ENCODE measurements around the gene LRRC9.

DNA sequence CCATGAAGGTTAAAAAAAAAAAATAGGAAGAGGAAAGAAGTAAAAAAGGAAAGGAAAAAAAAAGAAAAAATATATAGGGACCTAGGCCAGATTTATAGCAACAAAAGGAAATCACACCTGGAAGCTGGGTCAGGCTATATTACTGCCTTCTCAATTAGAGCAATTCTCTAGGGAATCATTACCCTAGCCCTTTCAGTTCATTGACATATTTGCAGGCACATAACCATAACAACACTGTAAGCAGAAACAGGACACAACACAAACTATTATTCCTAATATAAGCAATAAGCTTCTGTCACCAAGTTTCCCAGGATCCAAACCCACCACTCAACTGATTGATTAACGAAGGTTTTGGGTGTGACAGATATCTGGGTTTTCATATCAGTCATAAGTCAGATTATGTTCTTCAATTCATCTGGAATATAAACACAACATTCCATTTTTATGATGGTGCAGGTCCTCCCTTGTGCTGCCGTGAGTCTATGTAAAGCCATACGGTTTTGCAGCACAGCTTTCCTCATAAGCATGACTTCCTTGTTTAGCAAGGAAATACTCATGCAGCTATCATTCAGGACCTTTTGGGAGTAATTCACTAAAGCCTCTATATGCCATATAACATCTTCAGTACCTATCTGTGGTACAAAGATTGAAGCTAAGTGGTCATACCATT is 176.0 kb downstream of the LRRC9 start:
- TF ChIP-seq EP300 (IDR thresholded peaks at IDR 0.05; ENCODE audit: borderline replicate concordance) (no peak), TCF12 (IDR thresholded peaks at IDR 0.05; ENCODE audit: low read depth) (no peak), RAD21 (IDR thresholded peaks at IDR 0.05; ENCODE audit: low read depth) (no peak), CEBPB (IDR thresholded peaks at IDR 0.05) (no peak), YY1 (IDR thresholded peaks at IDR 0.05; ENCODE audit: low read depth) (no peak), EGR1 (IDR thresholded peaks at IDR 0.05) (no peak)
